AG09319 (cell line): Measurements from ENCODE around the gene TRNP1.

Experiments
- DNase-seq: peaks from one replicate; pipeline ENCODE4 v3.0.0-alpha.2; 2010; ENCODE audit warnings: low read depth; ENCODE audit errors: extremely low read depth
- CTCF ChIP-seq: IDR thresholded peaks from 2 replicates; pipeline ENCODE4 v1.5.1; 2011; ENCODE audit warnings: low read depth, mild to moderate bottlenecking, inconsistent platforms, low read length, moderate library complexity

Gene TRNP1

GRCh38 chr1:26972390-26972789 lies 21.1 kb upstream of the TRNP1 start:
- DNase-seq: no peak
- TF ChIP-seq CTCF: no peak

DNA sequence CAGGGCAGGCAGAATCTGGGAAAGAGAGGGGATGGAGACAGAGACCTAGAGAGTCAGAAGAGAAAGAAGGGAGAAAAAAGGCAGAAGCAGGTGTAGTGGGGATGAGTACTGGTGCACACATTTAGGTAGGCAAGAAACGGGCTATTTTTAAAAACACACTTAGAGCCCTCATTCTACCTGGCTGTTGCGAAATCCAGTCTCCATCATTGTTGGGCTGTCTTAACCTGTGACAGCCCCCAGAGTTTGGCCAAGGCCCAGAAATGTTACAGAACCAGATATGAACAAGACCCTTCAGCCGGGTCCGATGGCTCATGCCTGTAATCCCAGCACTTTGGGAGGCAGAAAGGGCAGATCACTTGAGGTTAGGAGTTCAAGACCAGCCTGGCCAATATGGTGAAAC lies 20.7 kb upstream of the TRNP1 start:
- no peak for DNase-seq
- TF ChIP-seq CTCF: no peak

DNA sequence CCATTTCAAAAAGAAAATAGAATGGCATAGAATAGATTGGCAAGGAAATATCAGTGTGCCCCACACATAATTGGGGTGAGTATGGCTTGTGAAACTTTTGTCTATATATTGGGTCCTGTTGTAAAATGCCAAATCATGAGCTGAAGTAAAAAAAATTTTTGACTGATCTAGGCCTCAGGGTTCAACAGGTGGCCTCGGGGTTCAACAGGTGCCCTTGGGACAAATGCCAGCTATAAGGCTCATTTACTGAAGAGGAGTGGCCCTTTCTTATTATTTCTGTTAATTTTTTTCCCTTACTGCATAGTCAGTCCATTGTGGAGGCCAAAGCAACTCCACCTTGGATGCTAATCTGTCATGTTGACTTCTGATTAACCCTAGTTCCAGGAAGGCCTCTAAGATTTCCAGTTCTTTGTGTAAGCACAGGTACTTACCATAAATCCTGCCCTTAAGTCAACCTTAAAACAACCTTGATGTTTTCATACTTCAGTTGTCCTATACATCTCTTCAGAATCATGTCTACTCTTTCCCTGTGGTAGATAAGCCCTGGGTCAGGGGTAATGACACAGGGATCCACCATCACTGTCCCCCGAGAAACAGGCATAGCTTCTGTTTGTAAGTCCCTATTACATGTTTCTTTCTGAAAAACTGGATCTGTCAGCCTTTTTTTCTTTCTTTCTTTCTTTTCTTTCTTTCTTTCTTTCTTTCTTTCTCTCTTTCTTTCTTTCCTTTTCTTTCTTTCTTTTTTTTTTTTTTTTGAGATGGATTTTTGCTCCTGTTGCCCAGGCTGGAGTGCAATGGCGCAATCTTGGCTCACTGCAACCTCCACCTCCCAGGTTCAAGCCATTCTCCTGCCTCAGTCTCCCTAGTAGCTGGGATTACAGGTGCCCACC lies 16.6 kb upstream of the TRNP1 start:
- no peak for DNase-seq
- no peak for TF ChIP-seq CTCF

- no peak for DNase-seq
- TF ChIP-seq CTCF: no peak
Observed at GRCh38 chr1:26978901-26979300, 14.6 kb upstream of the TRNP1 start.

DNA sequence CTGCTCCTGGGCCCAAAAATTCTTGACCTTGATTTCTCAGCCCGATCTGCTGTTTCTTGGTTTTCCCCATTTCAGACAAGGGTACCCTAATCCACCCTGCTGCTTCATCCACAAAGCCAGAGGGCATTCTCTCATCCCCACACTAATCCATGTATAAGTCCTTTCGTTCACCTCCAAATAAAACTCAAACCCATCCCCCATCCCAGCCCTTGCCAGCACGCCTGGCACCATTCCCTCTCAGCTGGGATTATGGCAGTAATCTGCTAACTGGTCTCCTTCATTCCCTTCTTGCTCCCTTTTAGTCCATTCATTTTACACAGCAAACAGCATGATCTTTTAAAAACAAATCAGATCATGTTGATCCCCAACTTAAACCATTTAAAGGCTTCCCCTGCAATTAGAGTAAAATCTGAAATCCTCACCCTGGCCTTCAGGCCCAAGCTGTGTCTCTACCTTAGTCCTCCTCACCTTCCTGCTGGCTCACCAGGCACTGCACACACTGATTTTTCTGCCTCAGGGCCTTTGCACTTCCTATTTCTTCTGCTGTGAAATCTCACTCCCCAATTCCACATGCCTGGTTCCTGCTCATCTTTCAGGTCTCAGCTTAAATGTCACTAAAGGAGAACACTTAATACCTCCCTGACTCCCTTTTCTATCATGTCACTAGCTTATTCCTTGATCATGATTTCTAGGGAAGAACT lies 12.2 kb upstream of the TRNP1 start:
- TF ChIP-seq CTCF: no peak
- DNase-seq: no peak

- no peak for TF ChIP-seq CTCF
- no peak for DNase-seq
Observed at GRCh38 chr1:26983863-26984262, 9.6 kb upstream of the TRNP1 start.

- DNase-seq: no peak
- TF ChIP-seq CTCF: no peak
Observed at GRCh38 chr1:26984291-26984690, 9.2 kb upstream of the TRNP1 start.
